IPS DF 6.9 (cell line): ENCODE measurements around the gene TSC22D3.
"Not testable (repeated sequence)": the region's sequence is repeated elsewhere in the genome, so short reads cannot be mapped to it uniquely, and the experiment has no call there.

Source experiments
- DNase-seq: peaks from one replicate; pipeline ENCODE4 v3.0.0-alpha.2; 2013; ENCODE audit warnings: low read depth, low spot score
- H3K27ac ChIP-seq: one replicate; pipeline ENCODE4 v1.5.1; 2013; ENCODE audit warnings: low read length, control low read depth
- H3K27me3 ChIP-seq: 2 replicates; pipeline ENCODE4 v1.6.1; 2013; ENCODE audit warnings: mild to moderate bottlenecking, low read length; ENCODE audit not compliant: control insufficient read depth, insufficient read depth
- H3K36me3 ChIP-seq: 2 replicates; pipeline ENCODE4 v1.6.1; 2013; ENCODE audit warnings: low read length; ENCODE audit not compliant: control insufficient read depth, insufficient read depth
- H3K4me1 ChIP-seq: 2 replicates; pipeline ENCODE4 v1.6.1; 2013; ENCODE audit warnings: low read length; ENCODE audit not compliant: control insufficient read depth, insufficient read depth
- H3K4me3 ChIP-seq: 2 replicates; pipeline ENCODE4 v1.5.1; 2013; ENCODE audit warnings: mild to moderate bottlenecking, low read length
- H3K9me3 ChIP-seq: 2 replicates; pipeline ENCODE4 v1.6.1; 2013; ENCODE audit warnings: low read length, inconsistent platforms; ENCODE audit not compliant: control insufficient read depth, insufficient read depth
- WGBS: extraction: QIAGEN DNeasy Blood & Tissue Kit; methylation state at CpG from one replicate; pipeline ENCODE4 v1.1.7; 2013; ENCODE audit warnings: mixed read lengths, missing lambda C conversion rate; ENCODE audit not compliant: insufficient read length, insufficient coverage; 5-methylcytosine and 5-hydroxymethylcytosine counted together

TSC22D3 gene

DNA sequence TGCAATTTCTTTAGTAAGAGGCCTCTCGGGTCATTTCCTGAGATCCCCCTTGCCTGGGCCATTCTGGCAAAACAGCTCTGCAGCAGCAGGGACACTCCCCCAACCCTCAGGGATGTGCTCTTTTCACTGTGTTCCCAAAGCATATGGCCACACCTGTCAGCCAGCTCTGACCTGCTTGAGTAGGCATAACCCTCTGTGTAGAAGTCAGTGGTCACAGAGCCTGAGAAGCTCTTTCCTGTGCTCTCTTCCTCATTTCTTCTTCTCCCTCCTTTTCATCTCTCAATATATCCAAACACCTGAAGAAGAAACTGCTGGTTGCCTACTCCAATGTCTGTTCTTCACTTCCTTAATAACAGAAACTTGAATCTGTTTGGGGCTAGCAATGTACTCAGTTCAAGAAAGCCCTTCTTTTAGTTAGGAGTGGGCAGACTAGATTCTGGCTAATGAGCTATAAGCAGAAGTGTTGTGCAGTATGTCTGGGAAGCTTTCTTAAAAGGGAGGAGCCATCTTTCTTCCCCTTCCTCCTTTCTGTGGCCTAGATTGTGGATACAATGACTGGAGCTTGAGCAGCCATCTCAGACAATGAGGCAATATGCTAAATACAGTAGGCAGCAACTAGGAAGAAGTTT lies 74.0 kb downstream of the TSC22D3 start:
- no peaks in the 10 kb centered on the region for H3K27me3 ChIP-seq
- no peak for DNase-seq
- H3K27ac ChIP-seq, result no peak overlapping the region
- H3K4me3 ChIP-seq, result no peak overlapping the region
- H3K9me3 ChIP-seq, result no peaks in the 10 kb centered on the region
- WGBS, result no CpG with 5 or more reads among the region's 1 CpG
- peaks cover 2% of the 10 kb centered on the region for H3K4me1 ChIP-seq
- H3K36me3 ChIP-seq, result no peaks in the 10 kb centered on the region

DNA sequence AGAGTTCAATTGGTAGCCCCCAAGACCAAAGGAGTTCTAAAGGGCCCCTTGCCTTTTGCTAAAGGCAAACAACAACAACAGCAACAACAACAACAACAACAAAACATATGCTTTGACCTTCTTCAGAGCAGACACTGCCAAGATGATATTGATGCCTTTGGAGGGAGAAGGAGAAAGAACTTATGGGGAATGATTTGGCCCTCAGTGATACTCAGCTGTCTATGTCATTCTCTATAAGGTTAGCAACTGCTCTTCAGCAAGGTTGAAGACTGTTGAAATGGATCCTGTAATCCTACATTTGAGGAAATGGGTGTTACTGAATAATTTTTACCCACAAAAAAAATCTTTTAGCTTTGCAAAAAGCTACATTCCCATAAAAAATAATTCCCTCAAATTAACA lies 74.8 kb downstream of the TSC22D3 start:
- Histone ChIP-seq H3K4me3 (no peak overlapping the region), H3K27ac (no peak overlapping the region)

GRCh38 chrX:107700317-107700774 lies 75.2 kb downstream of the TSC22D3 start:
- H3K4me1 ChIP-seq, result peaks cover 2% of the 10 kb centered on the region
- H3K9me3 ChIP-seq, result no peaks in the 10 kb centered on the region
- H3K36me3 ChIP-seq, result no peaks in the 10 kb centered on the region
- WGBS, result no CpG with 5 or more reads among the region's 4 CpGs
- no peak overlapping the region for H3K27ac ChIP-seq
- H3K27me3 ChIP-seq, result no peaks in the 10 kb centered on the region
- H3K4me3 ChIP-seq, result no peak overlapping the region
- DNase-seq, result no peak

More for the DNA sequence above, 74.8 kb downstream of the TSC22D3 start:
- Histone ChIP-seq H3K4me1 (peaks cover 2% of the 10 kb centered on the region), H3K9me3 (no peaks in the 10 kb centered on the region), H3K36me3 (no peaks in the 10 kb centered on the region), H3K27me3 (no peaks in the 10 kb centered on the region)
- no peak for DNase-seq

GRCh38 chrX:107699616-107700015 lies 76.0 kb downstream of the TSC22D3 start:
- peaks cover 2% of the 10 kb centered on the region for H3K4me1 ChIP-seq
- no CpG with 5 or more reads among the region's 2 CpGs for WGBS
- H3K9me3 ChIP-seq, result no peaks in the 10 kb centered on the region
- H3K4me3 ChIP-seq, result no peak overlapping the region
- no peak for DNase-seq
- H3K27ac ChIP-seq, result no peak overlapping the region
- H3K36me3 ChIP-seq, result no peaks in the 10 kb centered on the region
- no peaks in the 10 kb centered on the region for H3K27me3 ChIP-seq

GRCh38 chrX:107691024-107691448 lies 84.6 kb downstream of the TSC22D3 start:
- Histone ChIP-seq H3K27ac (no peak overlapping the region), H3K4me3 (no peak overlapping the region), H3K9me3 (no peaks in the 10 kb centered on the region), H3K27me3 (no peaks in the 10 kb centered on the region), H3K36me3 (no peaks in the 10 kb centered on the region), H3K4me1 (no peaks in the 10 kb centered on the region)
- no peak for DNase-seq
- no CpG with 5 or more reads among the region's 5 CpGs for WGBS

DNA sequence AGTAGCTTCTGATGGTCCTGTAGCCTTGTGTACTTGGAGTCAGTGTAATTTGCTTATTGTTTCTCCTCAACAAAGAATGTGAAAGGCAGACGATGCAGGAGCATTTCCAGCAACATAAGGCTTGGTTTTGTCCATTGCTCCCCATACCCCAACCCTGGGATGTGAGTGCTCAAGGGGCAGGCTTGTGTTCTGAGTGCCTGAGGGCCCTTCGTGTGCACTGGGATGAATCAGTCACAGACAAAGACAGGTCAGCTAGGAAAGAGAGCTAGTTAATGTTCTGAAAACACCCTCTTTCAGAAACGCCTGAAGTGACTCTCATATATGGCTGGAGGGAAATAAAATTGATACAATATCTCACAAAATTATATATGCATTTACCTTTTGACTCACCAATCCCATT lies 88.1 kb downstream of the TSC22D3 start:
- Histone ChIP-seq H3K9me3 (no peaks in the 10 kb centered on the region), H3K27ac (no peak overlapping the region), H3K27me3 (no peaks in the 10 kb centered on the region), H3K4me3 (no peak overlapping the region), H3K36me3 (no peaks in the 10 kb centered on the region), H3K4me1 (no peaks in the 10 kb centered on the region)
- no CpG with 5 or more reads among the region's 3 CpGs for WGBS
- no peak for DNase-seq

GRCh38 chrX:107686792-107687191 lies 88.8 kb downstream of the TSC22D3 start:
- no peak for DNase-seq
- Histone ChIP-seq H3K27ac (no peak overlapping the region), H3K36me3 (no peaks in the 10 kb centered on the region), H3K9me3 (no peaks in the 10 kb centered on the region), H3K4me1 (no peaks in the 10 kb centered on the region), H3K27me3 (no peaks in the 10 kb centered on the region), H3K4me3 (no peak overlapping the region)
- WGBS, result no CpG with 5 or more reads among the region's 3 CpGs

GRCh38 chrX:107686026-107686425 lies 89.6 kb downstream of the TSC22D3 start:
- no peak overlapping the region for H3K4me3 ChIP-seq
- H3K36me3 ChIP-seq, result no peaks in the 10 kb centered on the region
- no peak for DNase-seq
- no peak overlapping the region for H3K27ac ChIP-seq
- H3K9me3 ChIP-seq, result no peaks in the 10 kb centered on the region
- WGBS, result no CpG with 5 or more reads among the region's 3 CpGs
- H3K27me3 ChIP-seq, result no peaks in the 10 kb centered on the region
- no peaks in the 10 kb centered on the region for H3K4me1 ChIP-seq

GRCh38 chrX:107685586-107685985 lies 90.0 kb downstream of the TSC22D3 start:
- no CpG with 5 or more reads among the region's 9 CpGs for WGBS
- H3K27ac ChIP-seq, H3K4me1 ChIP-seq, H3K27me3 ChIP-seq, H3K36me3 ChIP-seq, DNase-seq, H3K9me3 ChIP-seq, H3K4me3 ChIP-seq: not testable (repeated sequence)

GRCh38 chrX:107684956-107685385 lies 90.6 kb downstream of the TSC22D3 start:
- no peaks in the 10 kb centered on the region for H3K9me3 ChIP-seq
- H3K4me3 ChIP-seq, result no peak overlapping the region
- no peaks in the 10 kb centered on the region for H3K27me3 ChIP-seq
- no peak overlapping the region for H3K27ac ChIP-seq
- H3K36me3 ChIP-seq, result no peaks in the 10 kb centered on the region
- DNase-seq, result no peak
- H3K4me1 ChIP-seq, result no peaks in the 10 kb centered on the region
- no CpG with 5 or more reads among the region's 5 CpGs for WGBS

- H3K27ac ChIP-seq, result no peak overlapping the region
- no peaks in the 10 kb centered on the region for H3K4me1 ChIP-seq
- no peak for DNase-seq
- no peaks in the 10 kb centered on the region for H3K27me3 ChIP-seq
- no peak overlapping the region for H3K4me3 ChIP-seq
- no peaks in the 10 kb centered on the region for H3K36me3 ChIP-seq
- H3K9me3 ChIP-seq, result no peaks in the 10 kb centered on the region
- WGBS, result no CpG with 5 or more reads among the region's 3 CpGs
These were observed 91.7 kb downstream of the TSC22D3 start for GRCh38 chrX:107683931-107684330.
